HG03558 (cell line): ENCODE data around the gene TOP3B.

Source experiments
- ATAC-seq: cut with Tn5 transposase; IDR thresholded peaks from one replicate; pipeline ENCODE4 v1.9.1; 2021; ENCODE audit warnings: moderate number of reproducible peaks; ENCODE audit not compliant: unreplicated experiment; ENCODE audit errors: extremely low read depth

Gene TOP3B

GRCh38 chr22:21985214-21985613 is 2.6 kb upstream of the TOP3B start:
- ATAC-seq: no peak

GRCh38 chr22:21984793-21985192 is 2.2 kb upstream of the TOP3B start:
- ATAC-seq: no peak

GRCh38 chr22:21981874-21982273 is 713 bp downstream of the TOP3B start:
- ATAC-seq: no peak

GRCh38 chr22:21980547-21980946 is 2.0 kb downstream of the TOP3B start:
- ATAC-seq: no peak

GRCh38 chr22:21978564-21979386 is 3.8 kb downstream of the TOP3B start:
- no peak for ATAC-seq

- ATAC-seq: no peak
These were observed 4.8 kb downstream of the TOP3B start for GRCh38 chr22:21977814-21978213.

- ATAC-seq: no peak
These were observed 6.7 kb downstream of the TOP3B start for GRCh38 chr22:21975854-21976345.

GRCh38 chr22:21975273-21975672 is 7.3 kb downstream of the TOP3B start:
- no peak for ATAC-seq

- ATAC-seq: no peak
These were observed 8.4 kb downstream of the TOP3B start for GRCh38 chr22:21974058-21974649.

- no peak for ATAC-seq
These were observed 9.8 kb downstream of the TOP3B start for GRCh38 chr22:21972806-21973205.

GRCh38 chr22:21972293-21972779 is 10.3 kb downstream of the TOP3B start:
- ATAC-seq: no peak

- no peak for ATAC-seq
These were observed 10.7 kb downstream of the TOP3B start for GRCh38 chr22:21971858-21972275.

GRCh38 chr22:21970800-21971617 is 11.6 kb downstream of the TOP3B start:
- no peak for ATAC-seq

GRCh38 chr22:21970037-21970799 is 12.4 kb downstream of the TOP3B start:
- ATAC-seq: no peak

GRCh38 chr22:21968452-21969129 is 14.0 kb downstream of the TOP3B start:
- no peak for ATAC-seq

GRCh38 chr22:21967693-21968271 is 14.8 kb downstream of the TOP3B start:
- no peak for ATAC-seq

- no peak for ATAC-seq
These were observed 15.7 kb downstream of the TOP3B start for GRCh38 chr22:21966643-21967516.

- no peak for ATAC-seq
These were observed 16.8 kb downstream of the TOP3B start for GRCh38 chr22:21965762-21966288.
